Osteocyte (in vitro differentiated cells): ENCODE data around the gene NKX2-2. TPM values are rescaled to one million over a fixed set of nuclear protein-coding genes. Genes with fewer than 3 reads are reported as not detected.

Experiments used
- DNase-seq: peaks from one replicate; pipeline ENCODE4 v3.0.0; 2021; ENCODE audit warnings: mixed read lengths; ENCODE audit not compliant: unreplicated experiment; ENCODE audit errors: extremely low spot score
- H3K27ac Mint-ChIP-seq: one replicate; pipeline ENCODE4 v1.8.0; 2021; ENCODE audit warnings: mild to moderate bottlenecking, mixed read lengths; ENCODE audit not compliant: unreplicated experiment
- H3K27me3 Mint-ChIP-seq: one replicate; pipeline ENCODE4 v1.8.0; 2021; ENCODE audit warnings: mixed read lengths; ENCODE audit not compliant: unreplicated experiment
- H3K36me3 Mint-ChIP-seq: one replicate; pipeline ENCODE4 v1.8.0; 2021; ENCODE audit warnings: mixed read lengths; ENCODE audit not compliant: unreplicated experiment
- H3K4me1 Mint-ChIP-seq: one replicate; pipeline ENCODE4 v1.8.0; 2021; ENCODE audit warnings: mixed read lengths; ENCODE audit not compliant: unreplicated experiment
- H3K4me3 Mint-ChIP-seq: one replicate; pipeline ENCODE4 v1.8.0; 2021; ENCODE audit warnings: mild to moderate bottlenecking, moderate library complexity, mixed read lengths; ENCODE audit not compliant: unreplicated experiment
- H3K9me3 Mint-ChIP-seq: one replicate; pipeline ENCODE4 v1.8.0; 2021; ENCODE audit warnings: mixed read lengths; ENCODE audit not compliant: unreplicated experiment
- total RNA-seq: library from RNA; stranded (reverse); gene quantifications from 2 replicates; pipeline ENCODE4 v1.2.1, GENCODE V29; 2021
- TF ChIP-seq, protein P1 (sequence below): fragments of 200-600 bp; sonication (generic); IDR thresholded peaks from 2 replicates; pipeline ENCODE4 v1.5.0; 2021; ENCODE audit warnings: antibody characterized with exemption, mild to moderate bottlenecking, moderate library complexity

Gene NKX2-2
- total RNA-seq, 1 donor from 2014 or later = not detected

DNA sequence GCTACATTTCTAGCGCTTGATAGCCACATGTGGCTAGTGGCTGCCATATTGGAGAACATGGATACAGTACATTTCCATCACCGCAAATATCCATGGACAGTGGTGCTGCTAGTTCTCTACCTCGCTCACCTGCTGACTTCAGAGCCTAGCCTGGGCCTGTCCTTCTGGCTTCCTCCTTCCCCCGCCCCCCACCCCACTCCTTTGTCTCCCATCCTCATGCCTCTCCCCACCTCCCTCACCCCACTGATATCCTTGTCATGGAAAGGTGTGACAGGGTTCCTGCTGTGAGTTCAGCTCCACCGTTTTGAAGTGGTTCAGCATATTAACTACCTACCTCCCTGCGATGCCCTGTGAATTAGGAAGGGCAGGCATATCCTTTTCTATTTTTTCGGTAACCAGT lies 14.2 kb downstream of the NKX2-2 start:
- TF ChIP-seq, protein P1, sequence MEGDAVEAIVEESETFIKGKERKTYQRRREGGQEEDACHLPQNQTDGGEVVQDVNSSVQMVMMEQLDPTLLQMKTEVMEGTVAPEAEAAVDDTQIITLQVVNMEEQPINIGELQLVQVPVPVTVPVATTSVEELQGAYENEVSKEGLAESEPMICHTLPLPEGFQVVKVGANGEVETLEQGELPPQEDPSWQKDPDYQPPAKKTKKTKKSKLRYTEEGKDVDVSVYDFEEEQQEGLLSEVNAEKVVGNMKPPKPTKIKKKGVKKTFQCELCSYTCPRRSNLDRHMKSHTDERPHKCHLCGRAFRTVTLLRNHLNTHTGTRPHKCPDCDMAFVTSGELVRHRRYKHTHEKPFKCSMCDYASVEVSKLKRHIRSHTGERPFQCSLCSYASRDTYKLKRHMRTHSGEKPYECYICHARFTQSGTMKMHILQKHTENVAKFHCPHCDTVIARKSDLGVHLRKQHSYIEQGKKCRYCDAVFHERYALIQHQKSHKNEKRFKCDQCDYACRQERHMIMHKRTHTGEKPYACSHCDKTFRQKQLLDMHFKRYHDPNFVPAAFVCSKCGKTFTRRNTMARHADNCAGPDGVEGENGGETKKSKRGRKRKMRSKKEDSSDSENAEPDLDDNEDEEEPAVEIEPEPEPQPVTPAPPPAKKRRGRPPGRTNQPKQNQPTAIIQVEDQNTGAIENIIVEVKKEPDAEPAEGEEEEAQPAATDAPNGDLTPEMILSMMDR = no peak
- Mint-ChIP-seq H3K4me1 (no peaks in the 10 kb centered on the region), H3K9me3 (no peaks in the 10 kb centered on the region), H3K27me3 (peaks cover 25% of the 10 kb centered on the region), H3K27ac (no peak overlapping the region), H3K4me3 (no peak overlapping the region), H3K36me3 (no peaks in the 10 kb centered on the region)
- DNase-seq = no peak

DNA sequence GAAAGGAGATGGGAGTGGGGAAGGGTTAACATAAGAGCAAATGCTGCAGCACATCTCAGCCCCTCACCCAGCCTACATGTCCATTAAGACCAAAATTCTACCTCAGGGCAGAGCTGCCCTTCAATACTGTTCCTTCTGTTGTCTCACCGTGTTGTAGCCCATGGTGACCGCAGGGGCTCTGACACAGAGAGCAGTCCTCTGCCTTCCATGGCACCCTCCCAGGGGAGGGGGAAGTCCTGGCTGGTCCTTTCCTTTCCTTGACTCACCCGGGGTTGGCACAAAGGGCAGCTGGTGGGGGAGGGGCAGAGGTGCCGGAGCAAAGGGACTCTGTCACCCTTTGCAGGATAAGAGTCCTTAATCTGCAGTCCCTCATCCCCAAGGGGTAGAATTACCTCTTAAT lies 15.2 kb downstream of the NKX2-2 start:
- Mint-ChIP-seq H3K9me3 (no peaks in the 10 kb centered on the region), H3K27ac (no peak overlapping the region), H3K4me1 (no peaks in the 10 kb centered on the region), H3K27me3 (peaks cover 31% of the 10 kb centered on the region), H3K36me3 (no peaks in the 10 kb centered on the region), H3K4me3 (no peak overlapping the region)
- TF ChIP-seq, protein P1 = no peak
- no peak for DNase-seq

DNA sequence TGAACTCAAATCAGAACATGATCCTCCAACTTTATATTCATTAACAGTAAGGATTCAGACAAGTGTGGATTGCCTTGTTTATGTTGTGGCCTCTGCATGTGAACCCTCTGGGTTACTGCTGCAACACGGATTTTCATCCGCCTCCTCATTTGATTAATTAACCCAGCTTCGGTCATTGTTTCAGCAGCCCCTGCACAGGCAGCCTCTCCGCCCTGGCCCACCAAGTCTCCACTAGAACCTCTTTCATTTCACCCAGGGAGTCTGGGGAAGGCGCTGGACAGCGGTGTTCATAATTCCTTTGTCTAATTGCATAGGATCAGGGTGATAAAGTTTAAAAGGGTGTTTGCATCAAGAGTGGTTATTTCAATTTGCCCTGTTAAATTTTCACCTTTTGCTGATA lies 15.7 kb downstream of the NKX2-2 start:
- H3K4me1 Mint-ChIP-seq = no peaks in the 10 kb centered on the region
- DNase-seq = no peak
- TF ChIP-seq, protein P1 = no peak
- no peaks in the 10 kb centered on the region for H3K36me3 Mint-ChIP-seq
- no peaks in the 10 kb centered on the region for H3K9me3 Mint-ChIP-seq
- H3K27me3 Mint-ChIP-seq = peaks cover 29% of the 10 kb centered on the region
- no peak overlapping the region for H3K4me3 Mint-ChIP-seq
- H3K27ac Mint-ChIP-seq = no peak overlapping the region

DNA sequence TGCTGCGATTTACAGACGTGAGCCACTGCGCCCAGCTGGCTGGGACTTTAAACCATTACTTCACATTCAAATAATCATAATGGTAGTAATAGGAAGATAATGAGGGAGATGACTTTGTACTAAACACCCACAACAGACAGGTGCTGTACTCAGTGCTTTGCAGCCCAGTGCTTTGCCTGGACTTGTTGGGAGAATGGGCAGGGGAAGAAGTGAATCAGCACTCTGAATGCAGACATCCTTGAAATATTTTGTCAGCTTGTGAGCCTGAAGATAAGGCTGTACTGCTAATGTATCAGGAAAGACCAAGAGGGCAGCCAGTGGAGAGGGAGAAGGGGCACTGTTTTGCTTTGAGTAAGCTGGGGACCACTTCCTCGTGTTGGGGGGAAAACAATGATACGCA lies 17.4 kb downstream of the NKX2-2 start:
- H3K4me1 Mint-ChIP-seq = no peaks in the 10 kb centered on the region
- TF ChIP-seq, protein P1 = no peak
- H3K27me3 Mint-ChIP-seq = peaks cover 24% of the 10 kb centered on the region
- H3K4me3 Mint-ChIP-seq = no peak overlapping the region
- no peak for DNase-seq
- H3K36me3 Mint-ChIP-seq = no peaks in the 10 kb centered on the region
- H3K9me3 Mint-ChIP-seq = no peaks in the 10 kb centered on the region
- H3K27ac Mint-ChIP-seq = no peak overlapping the region

DNA sequence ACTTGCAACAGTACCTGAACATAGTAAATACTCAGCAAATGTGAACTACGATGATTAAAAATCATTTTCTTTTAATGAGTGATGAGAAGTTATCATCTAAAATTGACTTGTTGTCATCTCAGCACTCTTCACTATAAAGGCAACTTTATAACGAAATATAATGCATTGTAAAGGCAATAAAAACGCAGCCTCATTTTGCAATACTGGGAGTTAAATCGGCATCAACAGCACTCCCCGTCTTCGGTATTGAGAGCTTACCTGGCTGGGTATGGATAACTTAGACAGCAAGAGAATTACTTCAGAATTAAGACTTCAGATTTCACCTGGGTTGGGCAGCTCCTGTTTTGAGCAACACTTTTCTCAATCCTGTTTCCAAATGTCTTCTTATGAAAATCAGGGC lies 20.8 kb downstream of the NKX2-2 start:
- no peaks in the 10 kb centered on the region for H3K36me3 Mint-ChIP-seq
- no peaks in the 10 kb centered on the region for H3K4me1 Mint-ChIP-seq
- H3K27me3 Mint-ChIP-seq = peaks cover 36% of the 10 kb centered on the region
- TF ChIP-seq, protein P1 = no peak
- H3K9me3 Mint-ChIP-seq = no peaks in the 10 kb centered on the region
- no peak overlapping the region for H3K27ac Mint-ChIP-seq
- no peak for DNase-seq
- H3K4me3 Mint-ChIP-seq = no peak overlapping the region
